Ovary (tissue), 9 donors: ENCODE results near the gene WIPF3. TPM values are rescaled to one million over a fixed set of nuclear protein-coding genes. Genes with fewer than 3 reads are reported as not detected.

Source experiments
- DNase-seq, 5 donors: peaks; one replicate each; pipeline ENCODE4 v3.0.0-alpha.2; 2019 to 2020
- H3K27ac ChIP-seq, 2 donors: fragments of 200-600 bp; one replicate each; pipeline versions ENCODE4 v1.5.1 to v1.8.0; 2019 to 2022
- H3K27me3 ChIP-seq: fragments of 200-600 bp; one replicate; pipeline ENCODE4 v1.8.0; 2022
- H3K36me3 ChIP-seq: fragments of 200-600 bp; sonication (generic); one replicate; pipeline ENCODE4 v1.5.1; 2019
- H3K4me1 ChIP-seq: one replicate; pipeline ENCODE4 v1.8.1; 2013; ENCODE audit warnings: mild to moderate bottlenecking, moderate library complexity; ENCODE audit not compliant: insufficient read depth
- H3K4me3 ChIP-seq: fragments of 200-600 bp; sonication (generic); one replicate; pipeline ENCODE4 v1.5.1; 2017
- H3K9me3 ChIP-seq, 2 donors: fragments of 200-600 bp in 1 of 2; sonication (generic) in 1 of 2; one replicate each; pipeline versions ENCODE4 v1.5.1 to v1.8.1; 2013 to 2019; ENCODE audit warnings: mild to moderate bottlenecking in 1 of 2, moderate library complexity in 1 of 2
- CTCF ChIP-seq, 3 donors: fragments of 450-650 bp in 2 of 3; fragments of 200-600 bp in 1 of 3; IDR thresholded peaks; one replicate each; pipeline versions ENCODE4 v1.5.1 to v1.8.0; 2016 to 2022; ENCODE audit warnings: antibody characterized with exemption in 3 of 3, mild to moderate bottlenecking in 1 of 3
- WGBS, 3 donors: extraction: QIAGEN DNeasy Blood & Tissue Kit in 1 of 3; methylation state at CpG; one replicate each; pipeline versions ENCODE4 v1.1.5 to v1.1.7; 2013 to 2017; 5-methylcytosine and 5-hydroxymethylcytosine counted together
- intact Hi-C, 4 donors: fragments of 100-400 bp; cut with DNase I; formaldehyde crosslinking; loops; one replicate each; pipeline versions ENCODE4 v1.11.0 to v1.15.1; 2022 to 2023
- polyA plus RNA-seq, 2 donors: library from polyadenylated mRNA; stranded (reverse); fragments of 200-250 nt in 1 of 2; fragments of 350-450 nt in 1 of 2; fragmentation: Illumina TruSeq in 1 of 2; extraction: RNeasy Lipid Tissue Mini Kit (QIAGEN cat#74804) in 1 of 2; gene quantifications; one replicate each; pipeline ENCODE4 v1.2.3, GENCODE V29; 2013 to 2014
- small RNA-seq: library from RNA; depleted of rRNA; stranded (forward); fragments of <200 nt; gene quantifications from one replicate; pipeline ENCODE3, GENCODE V24; 2016
- total RNA-seq, 7 donors: library from RNA; depleted of rRNA in 2 of 7; stranded (reverse); fragments of >200 nt in 2 of 7; fragmentation: NEBNext Ultra II Directional in 3 of 7; extraction: Animal tissue kit (Norgen Biotek cat#: 25700) in 3 of 7; gene quantifications; one replicate each; pipeline versions ENCODE4 v1.1.0 to v1.2.4, GENCODE V29; 2016 to 2023
- donor health status: DM: no; HTN: no; CAD: no; lungs with moderate emphysema.
- donor health status: DM: no; HTN: no; CAD: no.
- donor health status: Bipolar disorder and iron deficiency.
- donor health status: DM: yes; HTN: yes; CAD: no.
- donor health status: DM: no; HTN: no; CAD: no.
- donor health status: DM: yes; HTN: yes; CAD: no.

Gene WIPF3
- total and polyA plus RNA-seq, 9 donors = 15.3 to 122 (median 53.3) TPM

- WGBS, 3 donors = 61 to 70% (median 67%) methylated on average over 3 of the region's 3 CpGs
- H3K9me3 ChIP-seq = no peaks in the 10 kb centered on the region
- H3K27ac ChIP-seq = no peak overlapping the region
- no peak overlapping the region for H3K4me3 ChIP-seq
- no peak for TF ChIP-seq CTCF (IDR thresholded peaks at IDR 0.05)
- no peaks in the 10 kb centered on the region for H3K27me3 ChIP-seq
- no peaks in the 10 kb centered on the region for H3K36me3 ChIP-seq
- DNase-seq = no peak
- intact Hi-C loops = no loop called here
- H3K4me1 ChIP-seq = peaks cover 4% of the 10 kb centered on the region
These were observed 158.7 kb downstream of the WIPF3 start for GRCh38 chr7:29965030-29965429.

Small RNAs within 50 kb of the gene (small RNA-seq; reads per million reads assigned to genes)
- gene RF01210 = not detected

Other genes with a start within 250 kb of the WIPF3 start
- 10 to 100 TPM in 2 of 7 donors, 1 to 10 TPM in 5; 5.9 to 19.8 (median 8.0) TPM for gene PRR15, start 242.7 kb upstream of the WIPF3 start, total RNA-seq
- gene PRR15, start 242.7 kb upstream of the WIPF3 start, polyA plus RNA-seq = 10 to 100 TPM in 1 of 2 donors, 1 to 10 TPM in 1; 2.0 to 18.5 TPM
- 10 to 100 TPM; 34.0 to 84.0 (median 63.3) TPM for gene SCRN1, start 183.3 kb downstream of the WIPF3 start, total RNA-seq
- gene SCRN1, start 183.3 kb downstream of the WIPF3 start, polyA plus RNA-seq = 10 to 100 TPM; 23.4 to 67.7 TPM
- gene FKBP14, start 220.2 kb downstream of the WIPF3 start, total RNA-seq = 10 to 100 TPM in 5 of 7 donors, 1 to 10 TPM in 2; 5.9 to 19.6 (median 16.3) TPM
- 10 to 100 TPM in 1 of 2 donors, 1 to 10 TPM in 1; 3.4 to 13.5 TPM for gene FKBP14, start 220.2 kb downstream of the WIPF3 start, polyA plus RNA-seq
- 10 to 100 TPM in 5 of 7 donors, 1 to 10 TPM in 2; 3.3 to 12.8 (median 10.3) TPM for gene PLEKHA8, start 221.9 kb downstream of the WIPF3 start, total RNA-seq
- 1 to 10 TPM; 3.1 to 5.4 TPM for gene PLEKHA8, start 221.9 kb downstream of the WIPF3 start, polyA plus RNA-seq